GM20000 (cell line): Measurements from ENCODE around the gene CELF2.

Source experiments
- DNase-seq: peaks from one replicate; pipeline ENCODE4 v3.0.0; 2012; ENCODE audit warnings: low spot score
- TF ChIP-seq, protein P1 (sequence below): IDR thresholded peaks from 2 replicates; pipeline ENCODE4 v1.5.1; 2012; ENCODE audit warnings: mild to moderate bottlenecking, control low read depth; ENCODE audit errors: extremely low read depth, missing control alignments

Gene CELF2

DNA sequence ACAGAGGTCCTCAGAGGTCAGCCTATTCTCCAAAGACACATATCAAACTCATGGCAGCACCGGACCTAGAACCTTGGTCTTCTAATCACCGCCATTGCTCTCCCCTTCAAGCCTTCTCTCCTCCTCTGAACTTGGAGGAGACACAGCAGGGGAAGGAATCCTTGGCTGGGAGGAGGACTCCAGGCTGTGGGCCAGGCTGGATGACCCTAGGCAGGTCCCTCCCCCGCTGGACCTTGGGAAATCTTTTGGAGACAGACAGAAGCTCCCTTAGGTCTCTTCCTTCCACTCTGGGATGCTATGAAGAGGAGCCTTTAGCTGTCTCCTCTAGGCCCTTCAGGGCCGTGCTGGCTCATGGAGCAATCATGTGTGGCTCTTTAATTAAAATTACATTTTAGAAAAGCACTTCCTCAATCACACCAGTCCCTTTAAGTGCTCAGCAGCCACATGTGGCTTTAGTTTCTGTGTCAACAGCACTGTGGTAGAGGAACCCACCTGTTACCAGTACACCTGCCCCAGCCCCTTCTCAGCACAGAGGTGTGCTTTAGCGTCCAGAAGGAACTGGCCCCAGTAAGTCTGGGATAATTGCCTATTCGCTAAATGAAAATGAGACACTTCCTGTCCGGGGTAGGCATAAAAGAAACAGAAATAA lies 238.2 kb downstream of the CELF2 start:
- TF ChIP-seq, protein P1, sequence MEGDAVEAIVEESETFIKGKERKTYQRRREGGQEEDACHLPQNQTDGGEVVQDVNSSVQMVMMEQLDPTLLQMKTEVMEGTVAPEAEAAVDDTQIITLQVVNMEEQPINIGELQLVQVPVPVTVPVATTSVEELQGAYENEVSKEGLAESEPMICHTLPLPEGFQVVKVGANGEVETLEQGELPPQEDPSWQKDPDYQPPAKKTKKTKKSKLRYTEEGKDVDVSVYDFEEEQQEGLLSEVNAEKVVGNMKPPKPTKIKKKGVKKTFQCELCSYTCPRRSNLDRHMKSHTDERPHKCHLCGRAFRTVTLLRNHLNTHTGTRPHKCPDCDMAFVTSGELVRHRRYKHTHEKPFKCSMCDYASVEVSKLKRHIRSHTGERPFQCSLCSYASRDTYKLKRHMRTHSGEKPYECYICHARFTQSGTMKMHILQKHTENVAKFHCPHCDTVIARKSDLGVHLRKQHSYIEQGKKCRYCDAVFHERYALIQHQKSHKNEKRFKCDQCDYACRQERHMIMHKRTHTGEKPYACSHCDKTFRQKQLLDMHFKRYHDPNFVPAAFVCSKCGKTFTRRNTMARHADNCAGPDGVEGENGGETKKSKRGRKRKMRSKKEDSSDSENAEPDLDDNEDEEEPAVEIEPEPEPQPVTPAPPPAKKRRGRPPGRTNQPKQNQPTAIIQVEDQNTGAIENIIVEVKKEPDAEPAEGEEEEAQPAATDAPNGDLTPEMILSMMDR: no peak
- DNase-seq: no peak

DNA sequence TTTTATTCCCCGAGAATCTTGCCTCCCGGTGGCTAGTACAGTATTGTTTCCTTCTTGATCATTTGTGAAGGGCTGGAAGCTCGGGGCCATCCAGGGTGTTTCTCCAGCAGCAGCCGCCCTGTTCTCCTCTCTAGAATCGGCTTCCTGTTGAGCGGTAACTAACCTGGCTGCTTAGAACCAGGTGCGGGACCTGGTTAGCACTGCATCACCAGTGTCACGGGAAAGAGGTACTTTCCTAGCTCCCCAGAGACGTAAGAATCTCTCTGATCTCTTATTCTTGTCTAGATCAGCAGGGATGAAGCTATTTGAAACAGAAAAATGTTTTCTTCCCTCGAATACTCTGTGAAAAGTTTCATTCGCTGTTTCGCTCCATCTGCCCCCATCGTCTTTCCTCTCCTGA lies 239.2 kb downstream of the CELF2 start:
- TF ChIP-seq, protein P1: no peak
- no peak for DNase-seq

DNA sequence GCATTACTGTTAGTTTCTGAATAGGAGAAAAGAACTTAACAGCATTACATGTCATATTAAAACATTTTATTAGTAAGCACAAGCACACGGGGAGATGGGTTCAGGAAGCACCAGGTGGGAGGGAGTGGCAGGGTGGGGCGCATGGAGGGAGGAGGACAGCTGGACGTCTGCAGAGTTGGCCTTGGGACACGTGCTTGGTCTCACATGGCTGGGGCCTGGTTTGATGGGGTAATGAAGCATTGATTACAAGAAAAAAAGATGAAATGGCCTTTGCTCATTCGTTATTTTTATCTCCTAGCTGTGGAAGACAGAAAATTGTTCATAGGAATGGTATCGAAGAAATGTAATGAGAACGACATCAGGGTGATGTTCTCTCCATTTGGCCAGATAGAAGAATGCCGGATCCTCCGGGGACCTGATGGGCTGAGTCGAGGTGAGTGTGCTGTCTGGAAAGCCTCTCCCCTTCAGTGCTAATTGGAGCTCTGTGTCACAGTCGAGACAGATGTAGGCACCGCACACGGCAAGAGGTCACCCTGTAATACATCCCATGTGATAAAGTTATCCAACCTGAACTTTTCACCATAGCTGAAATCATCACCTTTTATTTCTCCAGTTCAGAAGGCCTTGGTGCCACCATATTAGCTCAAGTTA lies 239.9 kb downstream of the CELF2 start:
- DNase-seq: no peak
- TF ChIP-seq, protein P1: no peak

DNA sequence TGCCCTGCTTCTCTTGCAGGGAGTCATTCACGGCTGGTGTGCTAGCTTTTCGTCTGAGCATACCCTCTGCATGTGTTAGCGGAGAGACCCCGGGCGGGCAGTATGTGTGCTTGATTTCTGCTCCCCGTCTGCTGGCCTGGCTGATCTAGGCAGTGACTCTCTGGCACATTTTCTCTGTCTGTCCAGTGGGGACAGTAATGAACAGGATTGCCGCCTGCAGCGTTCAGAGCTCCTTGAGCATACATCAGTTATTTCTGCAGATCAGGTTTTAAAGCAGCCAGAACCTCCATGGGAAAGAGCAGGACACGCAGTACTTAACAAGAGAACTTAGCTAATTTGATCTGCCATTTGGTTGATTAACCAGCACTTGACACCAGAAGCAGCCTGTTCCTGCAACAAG lies 242.5 kb downstream of the CELF2 start:
- DNase-seq: no peak
- TF ChIP-seq, protein P1: no peak

DNA sequence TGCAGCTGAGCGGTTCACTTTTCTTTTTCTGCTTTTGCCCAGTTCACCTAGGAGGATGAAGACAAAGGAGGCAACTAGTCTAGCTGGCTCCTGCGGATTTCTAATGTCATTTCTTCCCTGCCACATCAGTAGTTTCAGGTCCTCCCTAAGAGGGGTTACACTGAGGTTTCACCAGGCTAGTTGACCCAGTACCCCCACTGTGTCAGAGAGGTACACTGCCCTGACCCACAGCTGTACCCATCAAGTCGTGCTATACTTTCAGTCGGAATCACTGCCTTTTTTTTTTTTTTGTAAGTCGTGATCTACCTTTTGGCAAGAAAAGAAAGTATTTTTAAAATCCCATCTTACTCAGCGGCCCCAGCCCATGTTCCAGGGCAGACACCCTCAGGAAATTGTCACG lies 243.5 kb downstream of the CELF2 start:
- DNase-seq: no peak
- TF ChIP-seq, protein P1: no peak

DNA sequence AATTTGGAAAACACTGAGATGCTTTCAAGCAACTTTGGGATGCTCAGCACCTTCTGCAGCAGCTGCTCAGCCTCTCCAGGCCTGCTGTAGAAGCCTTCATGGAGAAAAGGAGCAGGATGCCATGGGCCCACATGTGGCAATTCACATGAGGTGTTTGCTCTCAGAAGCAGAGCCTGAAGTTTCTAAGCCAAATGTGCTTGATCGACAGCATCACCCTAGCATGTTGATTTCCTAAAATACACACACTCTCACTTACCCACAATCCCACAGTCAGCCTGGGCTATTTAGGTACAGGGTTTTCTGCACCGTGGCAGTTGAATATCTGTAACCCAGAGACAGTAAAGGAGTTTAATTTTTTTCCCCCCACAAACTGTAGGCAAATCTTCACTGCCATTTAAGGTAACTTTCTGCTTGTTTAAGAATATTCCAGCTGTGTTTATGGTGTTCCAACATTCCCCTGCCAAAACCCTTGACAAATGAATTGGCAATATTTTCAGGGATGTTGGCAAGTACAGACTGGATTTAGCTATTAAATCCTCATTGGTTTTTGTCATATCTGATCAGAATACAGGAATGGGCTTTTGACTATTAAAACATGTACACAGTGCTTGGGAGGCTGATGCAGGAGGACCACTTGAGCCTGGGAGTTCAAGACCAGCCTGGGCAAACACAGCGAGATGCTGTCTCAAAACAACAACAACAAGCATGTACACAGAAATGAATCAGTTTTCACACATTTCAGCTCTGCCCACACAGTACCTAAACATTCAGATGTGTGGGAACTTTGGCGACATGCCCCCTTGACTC lies 244.2 kb downstream of the CELF2 start:
- DNase-seq: peak; percentile 38
- TF ChIP-seq, protein P1: no peak
